HepG2 (cell line): ENCODE measurements around the gene PLD2. TPM values are rescaled to one million over a fixed set of nuclear protein-coding genes. Genes with fewer than 3 reads are reported as not detected.
A peak's percentile ranks its signal among the peaks of the same experiment; 100 is the strongest.

Source experiments
- CBX5 ChIP-seq: sonication (generic); formaldehyde crosslinking; IDR thresholded peaks from 2 replicates; pipeline ENCODE4 v1.4.0; 2020; ENCODE audit warnings: missing genetic modification reagents, borderline replicate concordance
- ETV5 ChIP-seq: IDR thresholded peaks from 2 replicates; pipeline ENCODE4 v1.6.1; 2018; ENCODE audit warnings: missing biosample characterization, missing genetic modification reagents, inconsistent platforms, borderline replicate concordance
- ETV6 ChIP-seq: sonication (generic); formaldehyde crosslinking; conservative IDR thresholded peaks from 2 replicates; pipeline ENCODE4 v1.4.0; 2020; ENCODE audit warnings: missing genetic modification reagents
- FOXJ3 ChIP-seq: sonication (generic); formaldehyde crosslinking; IDR thresholded peaks from 2 replicates; pipeline ENCODE4 v1.4.0; 2020; ENCODE audit warnings: missing genetic modification reagents, mild to moderate bottlenecking, borderline replicate concordance
- FOXP1 ChIP-seq, 2 experiments: fragments of 450-650 bp in 1 of 2; IDR thresholded peaks; 2 replicates each; pipeline ENCODE4 v1.6.1; 2017 to 2018; ENCODE audit warnings: antibody characterized with exemption in 1 of 2
- HOXA3 ChIP-seq: sonication (generic); formaldehyde crosslinking; IDR thresholded peaks from 2 replicates; pipeline ENCODE4 v1.5.0; 2020; ENCODE audit warnings: missing genetic modification reagents
- IKZF4 ChIP-seq: sonication (generic); formaldehyde crosslinking; IDR thresholded peaks from 2 replicates; pipeline ENCODE4 v1.5.1; 2020; ENCODE audit warnings: borderline replicate concordance, mild to moderate bottlenecking, low read depth, missing genetic modification reagents; ENCODE audit errors: not compliant biosample characterization
- KAT2B ChIP-seq: fragments of 150-350 bp; IDR thresholded peaks from 2 replicates; pipeline ENCODE4 v1.6.1; 2014; ENCODE audit warnings: low read depth, low read length, borderline replicate concordance
- MAF1 ChIP-seq: sonication (generic); formaldehyde crosslinking; IDR thresholded peaks from 2 replicates; pipeline ENCODE4 v1.5.0; 2020; ENCODE audit warnings: missing genetic modification reagents, borderline replicate concordance
- NFE2L2 ChIP-seq: fragments of 150-350 bp; IDR thresholded peaks from 2 replicates; pipeline ENCODE4 v1.6.1; 2014; ENCODE audit warnings: low read length
- PITX1 ChIP-seq: sonication (generic); formaldehyde crosslinking; IDR thresholded peaks from 2 replicates; pipeline ENCODE4 v1.5.1; 2020; ENCODE audit warnings: mild to moderate bottlenecking, missing genetic modification reagents
- RNF2 ChIP-seq: fragments of 450-650 bp; conservative IDR thresholded peaks from 2 replicates; pipeline ENCODE4 v1.6.1; 2016; ENCODE audit warnings: low read depth
- RXRB ChIP-seq: IDR thresholded peaks from 2 replicates; pipeline ENCODE4 v1.6.1; 2016; ENCODE audit warnings: borderline replicate concordance, missing genetic modification reagents, missing compliant biosample characterization
- SAP130 ChIP-seq: IDR thresholded peaks from 2 replicates; pipeline ENCODE4 v1.6.1; 2016; ENCODE audit warnings: low read depth
- SIX4 ChIP-seq: sonication (generic); formaldehyde crosslinking; IDR thresholded peaks from 2 replicates; pipeline ENCODE4 v1.4.0; 2020; ENCODE audit warnings: missing genetic modification reagents
- SMYD3 ChIP-seq: sonication (generic); formaldehyde crosslinking; IDR thresholded peaks from 2 replicates; pipeline ENCODE4 v1.8.1; 2023; ENCODE audit warnings: mild to moderate bottlenecking, missing genetic modification reagents
- TP53 ChIP-seq: sonication (generic); formaldehyde crosslinking; conservative IDR thresholded peaks from 2 replicates; pipeline ENCODE4 v1.4.0; 2020; ENCODE audit warnings: missing genetic modification reagents
- U2AF2 ChIP-seq: fragments of 200-400 bp; formaldehyde crosslinking; IDR thresholded peaks from 2 replicates; pipeline ENCODE4 v1.6.1; 2017; ENCODE audit warnings: low read depth, mild to moderate bottlenecking, low read length
- ZNF333 ChIP-seq: sonication (generic); formaldehyde crosslinking; IDR thresholded peaks from 2 replicates; pipeline ENCODE4 v1.4.0; 2020; ENCODE audit warnings: mild to moderate bottlenecking, missing genetic modification reagents, borderline replicate concordance
- ZNF431 ChIP-seq: sonication (generic); formaldehyde crosslinking; IDR thresholded peaks from 2 replicates; pipeline ENCODE4 v1.9.0; 2022; ENCODE audit warnings: missing genetic modification reagents, low read depth, mild to moderate bottlenecking, borderline replicate concordance
- ZNF589 ChIP-seq: sonication (generic); formaldehyde crosslinking; conservative IDR thresholded peaks from 2 replicates; pipeline ENCODE4 v1.8.0; 2022; ENCODE audit warnings: mild to moderate bottlenecking, moderate library complexity, missing genetic modification reagents
- ZNF704 ChIP-seq: sonication (generic); formaldehyde crosslinking; IDR thresholded peaks from 2 replicates; pipeline ENCODE4 v1.8.1; 2023; ENCODE audit warnings: mild to moderate bottlenecking, inconsistent platforms, moderate library complexity, missing genetic modification reagents, borderline replicate concordance
- polyA plus RNA-seq, 8 experiments: library from polyadenylated mRNA; depleted of rRNA in 3 of 8; stranded (reverse) in 7 of 8; unstranded in 1 of 8; fragments of >200 nt; fragmentation: Illumina TruSeq in 4 of 8; extraction: Trizol in 4 of 8; gene quantifications; 2 replicates each; pipeline versions ENCODE4 v1.2.1 to v1.2.3, GENCODE V29; 2011 to 2016; ENCODE audit warnings: low read depth in 4 of 8, missing spikeins in 1 of 8, mixed read lengths in 1 of 8; ENCODE audit not compliant: insufficient read depth in 1 of 8
- total RNA-seq, 5 experiments: library from RNA; depleted of rRNA; stranded (reverse); fragments of >200 nt; fragmentation: Illumina TruSeq; extraction: Trizol; gene quantifications; 2 replicates each; pipeline ENCODE4 v1.2.3, GENCODE V29; 2016; ENCODE audit warnings: low read depth in 1 of 5
- TF ChIP-seq, protein P1 (sequence below): IDR thresholded peaks from 2 replicates; pipeline ENCODE4 v1.6.1; 2012; ENCODE audit warnings: inconsistent platforms
- TF ChIP-seq, protein P2 (sequence below): sonication (generic); formaldehyde crosslinking; IDR thresholded peaks from 2 replicates; pipeline ENCODE4 v1.4.0; 2020; ENCODE audit warnings: missing genetic modification reagents
- TF ChIP-seq, protein P3 (sequence below): sonication (generic); IDR thresholded peaks from 2 replicates; pipeline ENCODE4 v1.6.1; 2016; ENCODE audit warnings: low read depth, borderline replicate concordance

PLD2 gene
- total and polyA plus RNA-seq, 2 of the 13 experiments (the other 11 are each of a cell fraction or from before 2014, with no cell fraction given): 13.4 to 29.7 TPM

DNA sequence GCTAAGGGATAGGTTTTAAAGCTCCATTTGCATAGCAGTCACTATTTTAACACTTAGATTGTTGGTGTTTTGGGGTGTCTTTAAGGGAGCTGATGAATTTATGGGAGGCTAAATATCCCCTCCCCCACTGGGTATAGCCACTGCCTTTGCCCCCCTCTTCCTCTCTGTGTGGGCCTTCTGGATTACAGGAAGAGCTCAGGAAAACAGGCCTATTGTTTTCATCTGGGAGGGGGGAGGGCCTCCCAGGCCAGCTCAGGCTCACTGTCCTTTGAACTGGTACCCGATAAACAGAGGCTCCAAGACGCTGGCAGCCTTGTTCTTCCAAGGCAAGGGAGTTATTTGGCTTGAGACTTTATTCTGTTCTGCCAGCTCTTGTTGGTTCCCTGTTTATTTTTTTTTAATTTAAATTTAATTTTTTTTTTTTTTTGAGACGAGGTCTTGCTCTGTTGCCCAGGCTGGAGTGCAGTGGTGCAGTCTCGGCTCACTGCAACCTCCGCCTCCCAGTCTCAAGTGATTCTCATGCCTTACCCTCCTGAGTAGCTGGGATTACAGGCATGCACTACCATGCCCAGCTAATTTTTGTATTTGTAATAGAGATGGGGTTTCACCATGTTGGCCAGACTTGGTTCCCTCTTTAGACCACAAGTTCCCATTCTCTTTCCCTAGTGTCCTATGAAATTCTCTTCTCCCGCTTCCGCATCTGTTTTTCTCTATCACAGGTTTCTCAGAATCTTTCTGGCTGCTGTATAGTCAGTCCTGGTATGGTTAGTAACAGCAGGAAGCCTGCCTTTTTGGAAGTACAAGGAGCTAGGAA lies 51.3 kb downstream of the PLD2 start (continued):
- TF ChIP-seq ZNF704 (CRISPR knock-in tag) (no peak), TP53 (CRISPR knock-in tag) (no peak), FOXJ3 (no peak), U2AF2 (no peak), RXRB (CRISPR knock-in tag) (peak; percentile 61; the same call in 1 of the 2 replicates), SMYD3 (CRISPR knock-in tag) (no peak), ZNF431 (CRISPR knock-in tag) (peak; percentile 51; the same call in 1 of the 2 replicates), SIX4 (CRISPR knock-in tag) (peak; percentile 27; the same call in 1 of the 2 replicates), HOXA3 (CRISPR knock-in tag) (no peak), IKZF4 (CRISPR knock-in tag) (no peak), CBX5 (CRISPR knock-in tag) (peak; percentile 46; the same call in 1 of the 2 replicates), NFE2L2 (no peak), RNF2 (no peak), ZNF333 (no peak), FOXP1 (IDR thresholded peaks at IDR 0.05) (no peak), FOXP1 (CRISPR knock-in tag; IDR thresholded peaks at IDR 0.05) (peak; percentile 84), KAT2B (no peak), SAP130 (peak; percentile 75), ETV5 (CRISPR knock-in tag) (peak; percentile 75; the same call in 1 of the 2 replicates), PITX1 (CRISPR knock-in tag) (peak; percentile 83), ETV6 (CRISPR knock-in tag) (no peak), ZNF589 (no peak), MAF1 (no peak)
- TF ChIP-seq, protein P1, sequence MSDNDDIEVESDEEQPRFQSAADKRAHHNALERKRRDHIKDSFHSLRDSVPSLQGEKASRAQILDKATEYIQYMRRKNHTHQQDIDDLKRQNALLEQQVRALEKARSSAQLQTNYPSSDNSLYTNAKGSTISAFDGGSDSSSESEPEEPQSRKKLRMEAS: 0 out of 2 replicates have a peak, but pooled peaks have one; percentile 20
- TF ChIP-seq, protein P2, sequence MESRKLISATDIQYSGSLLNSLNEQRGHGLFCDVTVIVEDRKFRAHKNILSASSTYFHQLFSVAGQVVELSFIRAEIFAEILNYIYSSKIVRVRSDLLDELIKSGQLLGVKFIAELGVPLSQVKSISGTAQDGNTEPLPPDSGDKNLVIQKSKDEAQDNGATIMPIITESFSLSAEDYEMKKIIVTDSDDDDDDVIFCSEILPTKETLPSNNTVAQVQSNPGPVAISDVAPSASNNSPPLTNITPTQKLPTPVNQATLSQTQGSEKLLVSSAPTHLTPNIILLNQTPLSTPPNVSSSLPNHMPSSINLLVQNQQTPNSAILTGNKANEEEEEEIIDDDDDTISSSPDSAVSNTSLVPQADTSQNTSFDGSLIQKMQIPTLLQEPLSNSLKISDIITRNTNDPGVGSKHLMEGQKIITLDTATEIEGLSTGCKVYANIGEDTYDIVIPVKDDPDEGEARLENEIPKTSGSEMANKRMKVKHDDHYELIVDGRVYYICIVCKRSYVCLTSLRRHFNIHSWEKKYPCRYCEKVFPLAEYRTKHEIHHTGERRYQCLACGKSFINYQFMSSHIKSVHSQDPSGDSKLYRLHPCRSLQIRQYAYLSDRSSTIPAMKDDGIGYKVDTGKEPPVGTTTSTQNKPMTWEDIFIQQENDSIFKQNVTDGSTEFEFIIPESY (CRISPR knock-in tag): no peak
- TF ChIP-seq, protein P3, sequence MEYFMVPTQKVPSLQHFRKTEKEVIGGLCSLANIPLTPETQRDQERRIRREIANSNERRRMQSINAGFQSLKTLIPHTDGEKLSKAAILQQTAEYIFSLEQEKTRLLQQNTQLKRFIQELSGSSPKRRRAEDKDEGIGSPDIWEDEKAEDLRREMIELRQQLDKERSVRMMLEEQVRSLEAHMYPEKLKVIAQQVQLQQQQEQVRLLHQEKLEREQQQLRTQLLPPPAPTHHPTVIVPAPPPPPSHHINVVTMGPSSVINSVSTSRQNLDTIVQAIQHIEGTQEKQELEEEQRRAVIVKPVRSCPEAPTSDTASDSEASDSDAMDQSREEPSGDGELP: peak; percentile 52; the same call in 1 of the 2 replicates
